ENCODE results near the gene PNLDC1. TPM values are rescaled to one million over a fixed set of nuclear protein-coding genes. Genes with fewer than 3 reads are reported as not detected.

The PNLDC1 gene
- total and polyA plus RNA-seq, 4 donors, result 0.08 to 3.1 (median 0.58) TPM; not detected in 1

- TF ChIP-seq FOXA1 (IDR thresholded peaks at IDR 0.05) (no peak), NR2F2 (IDR thresholded peaks at IDR 0.05) (no peak), JUND (IDR thresholded peaks at IDR 0.05) (no peak), TAF1 (conservative IDR thresholded peaks at IDR 0.05) (no peak), GABPA (IDR thresholded peaks at IDR 0.05 in 1 of 2, conservative IDR thresholded peaks at IDR 0.05 in 1 of 2) (no peak), FOXA2 (IDR thresholded peaks at IDR 0.05) (no peak), REST (IDR thresholded peaks at IDR 0.05) (no peak), HNF4A (conservative IDR thresholded peaks at IDR 0.05) (no peak), RAD21 (IDR thresholded peaks at IDR 0.05) (no peak), CTCF (IDR thresholded peaks at IDR 0.05; ENCODE audit: low read depth, low read length, missing input control) (no peak), YY1 (IDR thresholded peaks at IDR 0.05) (no peak)
- TF ChIP-seq, protein P1, sequence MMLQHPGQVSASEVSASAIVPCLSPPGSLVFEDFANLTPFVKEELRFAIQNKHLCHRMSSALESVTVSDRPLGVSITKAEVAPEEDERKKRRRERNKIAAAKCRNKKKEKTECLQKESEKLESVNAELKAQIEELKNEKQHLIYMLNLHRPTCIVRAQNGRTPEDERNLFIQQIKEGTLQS (IDR thresholded peaks at IDR 0.05), result no peak
- no peaks in the 10 kb centered on the region for H3K4me1 ChIP-seq (ENCODE audit: control insufficient read depth in 4 of 4, insufficient read depth in 4 of 4, low read length in 3 of 4)
- H3K27ac ChIP-seq (ENCODE audit: low read depth in 1 of 2, low read length in 2 of 2), result no peak overlapping the region
- no peak overlapping the region for H3K9ac ChIP-seq (ENCODE audit: low read depth in 1 of 2, low read length in 2 of 2)
- H3K27me3 ChIP-seq (ENCODE audit: control insufficient read depth in 4 of 4, insufficient read depth in 4 of 4, low read length in 3 of 4), result no peaks in the 10 kb centered on the region
- H3K4me3 ChIP-seq (ENCODE audit: low read depth in 1 of 3, low read length in 3 of 3), result no peak overlapping the region
- no peak for DNase-seq (ENCODE audit: low spot score)
- no peaks in the 10 kb centered on the region for H3K9me3 ChIP-seq (ENCODE audit: control insufficient read depth in 4 of 4, low read length in 3 of 4)
- 82% methylated on average over 3 of the region's 3 CpGs for WGBS
- no peaks in the 10 kb centered on the region for H3K36me3 ChIP-seq (ENCODE audit: control insufficient read depth in 4 of 4, insufficient read depth in 3 of 4, low read depth in 1 of 4, low read length in 3 of 4)
Observed at GRCh38 chr6:159854959-159855358, 54.9 kb downstream of the PNLDC1 start.

DNA sequence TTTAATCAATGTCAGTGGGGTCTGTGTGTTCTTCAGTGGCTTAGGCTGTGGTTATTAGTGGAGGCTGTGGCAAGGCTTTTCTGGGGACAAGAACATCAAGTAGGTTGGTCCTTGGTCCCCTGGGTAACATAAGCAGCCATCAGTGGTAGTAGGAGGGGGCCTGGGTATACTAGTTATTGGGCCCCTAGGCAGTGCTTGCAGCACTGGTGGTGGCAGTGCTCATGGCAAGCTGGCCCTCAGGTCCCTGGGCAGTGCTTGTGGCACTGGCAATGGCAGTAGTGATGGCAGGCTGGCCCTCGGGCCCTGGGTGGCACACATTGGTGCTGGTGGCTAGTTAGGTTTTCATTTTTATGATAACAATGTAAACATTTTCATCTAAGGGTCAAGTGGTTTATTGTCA, 58.2 kb downstream of the PNLDC1 start:
- TF ChIP-seq MAX (IDR thresholded peaks at IDR 0.05) (no peak), YY1 (IDR thresholded peaks at IDR 0.05) (no peak), HNF4G (IDR thresholded peaks at IDR 0.05) (no peak), EGR1 (IDR thresholded peaks at IDR 0.05; ENCODE audit: low read depth in 2 of 2) (no peak), SP1 (IDR thresholded peaks at IDR 0.05) (no peak), CTCF (IDR thresholded peaks at IDR 0.05; ENCODE audit: low read depth, low read length, missing input control) (no peak), FOXA1 (IDR thresholded peaks at IDR 0.05) (no peak), GABPA (IDR thresholded peaks at IDR 0.05 in 1 of 2, conservative IDR thresholded peaks at IDR 0.05 in 1 of 2) (no peak), RXRA (IDR thresholded peaks at IDR 0.05) (no peak), JUND (IDR thresholded peaks at IDR 0.05) (no peak), FOXA2 (IDR thresholded peaks at IDR 0.05) (no peak)
- Histone ChIP-seq H3K4me3 (ENCODE audit: low read depth in 1 of 3, low read length in 3 of 3) (no peak overlapping the region), H3K27ac (ENCODE audit: low read depth in 1 of 2, low read length in 2 of 2) (no peak overlapping the region), H3K4me1 (ENCODE audit: control insufficient read depth in 4 of 4, insufficient read depth in 4 of 4, low read length in 3 of 4) (no peaks in the 10 kb centered on the region), H3K9ac (ENCODE audit: low read depth in 1 of 2, low read length in 2 of 2) (no peak overlapping the region), H3K9me3 (ENCODE audit: control insufficient read depth in 4 of 4, low read length in 3 of 4) (no peaks in the 10 kb centered on the region), H3K27me3 (ENCODE audit: control insufficient read depth in 4 of 4, insufficient read depth in 4 of 4, low read length in 3 of 4) (no peaks in the 10 kb centered on the region), H3K36me3 (ENCODE audit: control insufficient read depth in 4 of 4, insufficient read depth in 3 of 4, low read depth in 1 of 4, low read length in 3 of 4) (no peaks in the 10 kb centered on the region)
- no peak for DNase-seq (ENCODE audit: low spot score)
- 92% methylated on average over 1 of the region's 1 CpG for WGBS

Measured in liver (tissue), 9 donors.